NCI-H1417 treated with DMSO at 0.1 percent for 48 hours (cell line): ENCODE measurements around the gene IFT43.

Experiments
- DNase-seq: peaks from one replicate; lab custom pipeline; 2025; lab: John Stamatoyannopoulos, UW

IFT43 gene

GRCh38 chr14:75985618-75986438 is at the start of gene IFT43:
Gene IFT43 (plus strand): TSS chr14:75985763. CDS start chr14:75985787, 24 bp downstream.
- DNase-seq = peak; percentile 16

GRCh38 chr14:75939200-75939599 is 46.4 kb upstream of the IFT43 start:
- DNase-seq = no peak

- DNase-seq = no peak
These were observed 44.5 kb upstream of the IFT43 start for GRCh38 chr14:75941030-75941429.

- DNase-seq = no peak
These were observed 40.8 kb upstream of the IFT43 start for GRCh38 chr14:75944607-75945241.

- no peak for DNase-seq
These were observed 38.8 kb upstream of the IFT43 start for GRCh38 chr14:75946785-75947184.

GRCh38 chr14:75952489-75952888 is 33.1 kb upstream of the IFT43 start:
- DNase-seq = no peak

- DNase-seq = no peak
These were observed 26.5 kb upstream of the IFT43 start for GRCh38 chr14:75959031-75959430.

- no peak for DNase-seq
These were observed 25.3 kb upstream of the IFT43 start for GRCh38 chr14:75960231-75960630.

- no peak for DNase-seq
These were observed 23.9 kb upstream of the IFT43 start for GRCh38 chr14:75961662-75962061.

- DNase-seq = no peak
These were observed 17.7 kb upstream of the IFT43 start for GRCh38 chr14:75967866-75968265.

GRCh38 chr14:75968456-75968855 is 17.1 kb upstream of the IFT43 start:
- DNase-seq = no peak

GRCh38 chr14:75969126-75969525 is 16.4 kb upstream of the IFT43 start:
- no peak for DNase-seq

- no peak for DNase-seq
These were observed 15.7 kb upstream of the IFT43 start for GRCh38 chr14:75969891-75970290.

- no peak for DNase-seq
These were observed 14.6 kb upstream of the IFT43 start for GRCh38 chr14:75970989-75971388.

GRCh38 chr14:75971509-75971908 is 14.1 kb upstream of the IFT43 start:
- DNase-seq = no peak

- DNase-seq = no peak
These were observed 12.7 kb upstream of the IFT43 start for GRCh38 chr14:75972801-75973421.

GRCh38 chr14:75976826-75977581 is 8.6 kb upstream of the IFT43 start:
- DNase-seq = no peak

GRCh38 chr14:75977582-75977943 is 8.0 kb upstream of the IFT43 start:
- DNase-seq = no peak

- no peak for DNase-seq
These were observed 7.3 kb upstream of the IFT43 start for GRCh38 chr14:75978249-75978731.

- no peak for DNase-seq
These were observed 6.4 kb upstream of the IFT43 start for GRCh38 chr14:75979071-75979571.

GRCh38 chr14:75979648-75980565 is 5.7 kb upstream of the IFT43 start:
- DNase-seq = no peak
